ENCODE data around the gene PDK4.

GRCh38 chr7:95545007-95545615 is 51.2 kb downstream of the PDK4 start:
- TF ChIP-seq POLR2AphosphoS5 (IDR thresholded peaks at IDR 0.05) (peak; percentile 40 to 56 (median 55)), CTCF (IDR thresholded peaks at IDR 0.05) (peak in 5 of 7 experiments; percentile 53 to 77 (median 73)), EP300 (IDR thresholded peaks at IDR 0.05) (no peak)

Measured in stomach (tissue), 4 donors.